HepG2 (cell line): ENCODE results near the gene SNED1. TPM values are rescaled to one million over a fixed set of nuclear protein-coding genes. Genes with fewer than 3 reads are reported as not detected.

Source experiments
- ATM ChIP-seq: fragments of 450-650 bp; IDR thresholded peaks from 2 replicates; pipeline ENCODE4 v1.7.1; 2017; ENCODE audit warnings: mild to moderate bottlenecking, borderline replicate concordance
- BRCA1 ChIP-seq: sonication (generic); formaldehyde crosslinking; IDR thresholded peaks from 2 replicates; pipeline ENCODE4 v1.4.0; 2020; ENCODE audit warnings: missing genetic modification reagents
- HHEX ChIP-seq: IDR thresholded peaks from 2 replicates; pipeline ENCODE4 v1.6.1; 2016; ENCODE audit warnings: control low read depth
- HNRNPLL ChIP-seq: fragments of 200-400 bp; formaldehyde crosslinking; IDR thresholded peaks from 2 replicates; pipeline ENCODE4 v1.6.1; 2017; ENCODE audit warnings: mild to moderate bottlenecking, low read depth, low read length; ENCODE audit not compliant: poor library complexity, severe bottlenecking
- IRF2 ChIP-seq: IDR thresholded peaks from 2 replicates; pipeline ENCODE4 v1.6.1; 2018; ENCODE audit warnings: missing genetic modification reagents, missing compliant biosample characterization
- JARID2 ChIP-seq: sonication (generic); formaldehyde crosslinking; IDR thresholded peaks from 2 replicates; pipeline ENCODE4 v1.8.1; 2023; ENCODE audit warnings: missing genetic modification reagents, inconsistent platforms; ENCODE audit not compliant: insufficient replicate concordance
- KDM5A ChIP-seq: fragments of 200-600 bp; sonication (generic); IDR thresholded peaks from 2 replicates; pipeline ENCODE4 v1.7.0; 2018; ENCODE audit warnings: antibody characterized with exemption, mild to moderate bottlenecking, low read length, borderline replicate concordance
- MIER2 ChIP-seq: IDR thresholded peaks from 2 replicates; pipeline ENCODE4 v1.6.1; 2016; ENCODE audit warnings: missing biosample characterization, missing genetic modification reagents
- MXI1 ChIP-seq: IDR thresholded peaks from 3 replicates; pipeline ENCODE4 v1.6.1; 2012; ENCODE audit warnings: low read depth, low read length, inconsistent platforms, borderline replicate concordance
- MZF1 ChIP-seq: sonication (generic); formaldehyde crosslinking; IDR thresholded peaks from 2 replicates; pipeline ENCODE4 v1.8.1; 2023; ENCODE audit warnings: mild to moderate bottlenecking, missing genetic modification reagents, borderline replicate concordance
- NKX3-1 ChIP-seq: sonication (generic); formaldehyde crosslinking; IDR thresholded peaks from 2 replicates; pipeline ENCODE4 v1.5.0; 2020; ENCODE audit warnings: missing genetic modification reagents
- PHF8 ChIP-seq: sonication (generic); formaldehyde crosslinking; IDR thresholded peaks from 2 replicates; pipeline ENCODE4 v1.5.0; 2020; ENCODE audit warnings: missing genetic modification reagents
- REL ChIP-seq: sonication (generic); formaldehyde crosslinking; conservative IDR thresholded peaks from 2 replicates; pipeline ENCODE4 v1.8.0; 2022; ENCODE audit warnings: mild to moderate bottlenecking, missing genetic modification reagents, moderate library complexity
- REXO4 ChIP-seq: sonication (generic); formaldehyde crosslinking; IDR thresholded peaks from 2 replicates; pipeline ENCODE4 v1.8.0; 2022; ENCODE audit warnings: missing genetic modification reagents, mild to moderate bottlenecking, borderline replicate concordance
- SNAI1 ChIP-seq: sonication (generic); formaldehyde crosslinking; IDR thresholded peaks from 2 replicates; pipeline ENCODE4 v1.5.0; 2020; ENCODE audit warnings: mild to moderate bottlenecking, missing genetic modification reagents, borderline replicate concordance
- SSRP1 ChIP-seq: IDR thresholded peaks from 2 replicates; pipeline ENCODE4 v1.6.1; 2016; ENCODE audit warnings: control low read depth
- TEAD2 ChIP-seq: sonication (generic); formaldehyde crosslinking; IDR thresholded peaks from 2 replicates; pipeline ENCODE4 v1.9.0; 2021; ENCODE audit warnings: missing genetic modification reagents
- YEATS2 ChIP-seq: sonication (generic); formaldehyde crosslinking; IDR thresholded peaks from 2 replicates; pipeline ENCODE4 v1.4.0; 2020; ENCODE audit warnings: missing genetic modification reagents, borderline replicate concordance
- ZBTB7A ChIP-seq: sonication (generic); formaldehyde crosslinking; IDR thresholded peaks from 2 replicates; pipeline ENCODE4 v1.8.0; 2022; ENCODE audit warnings: mild to moderate bottlenecking, missing genetic modification reagents
- ZFY ChIP-seq: sonication (generic); formaldehyde crosslinking; IDR thresholded peaks from 2 replicates; pipeline ENCODE4 v1.4.0; 2020; ENCODE audit warnings: missing genetic modification reagents
- ZNF136 ChIP-seq: sonication (generic); formaldehyde crosslinking; IDR thresholded peaks from 2 replicates; pipeline ENCODE4 v1.8.1; 2022; ENCODE audit warnings: low read depth, mild to moderate bottlenecking, moderate library complexity, missing genetic modification reagents
- ZNF292 ChIP-seq: sonication (generic); formaldehyde crosslinking; IDR thresholded peaks from 2 replicates; pipeline ENCODE4 v1.8.1; 2022; ENCODE audit warnings: mild to moderate bottlenecking, low read depth, missing genetic modification reagents, borderline replicate concordance
- ZNF33B ChIP-seq: sonication (generic); formaldehyde crosslinking; IDR thresholded peaks from 2 replicates; pipeline ENCODE4 v1.5.1; 2020; ENCODE audit warnings: mild to moderate bottlenecking, missing genetic modification reagents
- ZNF558 ChIP-seq: sonication (generic); formaldehyde crosslinking; IDR thresholded peaks from 2 replicates; pipeline ENCODE4 v1.9.0; 2022; ENCODE audit warnings: mild to moderate bottlenecking, missing genetic modification reagents, borderline replicate concordance
- ZNF781 ChIP-seq: sonication (generic); formaldehyde crosslinking; IDR thresholded peaks from 2 replicates; pipeline ENCODE4 v1.5.1; 2020; ENCODE audit warnings: borderline replicate concordance, mild to moderate bottlenecking, missing genetic modification reagents; ENCODE audit errors: not compliant biosample characterization
- ZSCAN22 ChIP-seq: sonication (generic); formaldehyde crosslinking; IDR thresholded peaks from 2 replicates; pipeline ENCODE4 v1.4.0; 2020; ENCODE audit warnings: mild to moderate bottlenecking, missing genetic modification reagents
- polyA plus RNA-seq, 8 experiments: library from polyadenylated mRNA; depleted of rRNA in 3 of 8; stranded (reverse) in 7 of 8; unstranded in 1 of 8; fragments of >200 nt; fragmentation: Illumina TruSeq in 4 of 8; extraction: Trizol in 4 of 8; gene quantifications; 2 replicates each; pipeline versions ENCODE4 v1.2.1 to v1.2.3, GENCODE V29; 2011 to 2016; ENCODE audit warnings: low read depth in 4 of 8, missing spikeins in 1 of 8, mixed read lengths in 1 of 8; ENCODE audit not compliant: insufficient read depth in 1 of 8
- total RNA-seq, 5 experiments: library from RNA; depleted of rRNA; stranded (reverse); fragments of >200 nt; fragmentation: Illumina TruSeq; extraction: Trizol; gene quantifications; 2 replicates each; pipeline ENCODE4 v1.2.3, GENCODE V29; 2016; ENCODE audit warnings: low read depth in 1 of 5
- TF ChIP-seq, protein P1 (sequence below): sonication (generic); formaldehyde crosslinking; IDR thresholded peaks from 2 replicates; pipeline ENCODE4 v1.5.1; 2020; ENCODE audit warnings: missing genetic modification reagents, mild to moderate bottlenecking, borderline replicate concordance
- TF ChIP-seq, protein P2 (sequence below): sonication (generic); formaldehyde crosslinking; IDR thresholded peaks from 2 replicates; pipeline ENCODE4 v1.5.1; 2020; ENCODE audit warnings: mild to moderate bottlenecking, moderate library complexity, missing genetic modification reagents
- TF ChIP-seq, protein P3 (sequence below): sonication (generic); formaldehyde crosslinking; IDR thresholded peaks from 2 replicates; pipeline ENCODE4 v1.4.0; 2020; ENCODE audit warnings: mild to moderate bottlenecking, missing genetic modification reagents

SNED1 gene
- total and polyA plus RNA-seq, 2 of the 13 experiments (the other 11 are each of a cell fraction or from before 2014, with no cell fraction given): 0.15 to 0.65 TPM

DNA sequence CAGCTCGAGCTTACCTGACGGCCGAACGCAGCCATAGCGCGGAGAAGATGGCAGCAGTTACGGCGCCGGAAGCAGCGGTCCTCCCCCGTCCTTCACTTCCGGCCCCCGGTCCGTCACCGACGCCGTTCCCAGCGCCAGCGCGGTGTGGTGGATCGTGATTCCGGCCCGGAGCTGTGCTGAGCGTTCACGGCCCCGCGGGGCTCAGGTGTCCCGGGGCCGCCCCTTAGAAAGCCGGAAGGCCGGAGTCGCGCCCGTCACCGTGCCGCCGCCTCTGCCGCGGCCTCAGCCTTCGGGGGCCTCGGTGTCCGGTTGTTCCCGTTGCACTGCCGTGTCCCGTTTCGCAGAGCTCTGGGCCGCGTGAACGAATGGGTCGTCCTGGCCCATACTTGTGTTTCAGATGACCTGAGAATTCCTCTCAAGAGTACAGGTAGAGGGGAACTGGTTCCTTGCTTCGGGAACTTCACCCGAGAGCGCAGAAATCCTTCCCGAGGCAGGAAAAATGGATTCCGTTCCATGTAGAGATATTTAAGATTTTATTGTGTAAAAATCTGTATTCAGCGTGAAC lies 103.9 kb downstream of the SNED1 start, which contains the start of gene MTERF4 (continued):
- TF ChIP-seq, protein P1, sequence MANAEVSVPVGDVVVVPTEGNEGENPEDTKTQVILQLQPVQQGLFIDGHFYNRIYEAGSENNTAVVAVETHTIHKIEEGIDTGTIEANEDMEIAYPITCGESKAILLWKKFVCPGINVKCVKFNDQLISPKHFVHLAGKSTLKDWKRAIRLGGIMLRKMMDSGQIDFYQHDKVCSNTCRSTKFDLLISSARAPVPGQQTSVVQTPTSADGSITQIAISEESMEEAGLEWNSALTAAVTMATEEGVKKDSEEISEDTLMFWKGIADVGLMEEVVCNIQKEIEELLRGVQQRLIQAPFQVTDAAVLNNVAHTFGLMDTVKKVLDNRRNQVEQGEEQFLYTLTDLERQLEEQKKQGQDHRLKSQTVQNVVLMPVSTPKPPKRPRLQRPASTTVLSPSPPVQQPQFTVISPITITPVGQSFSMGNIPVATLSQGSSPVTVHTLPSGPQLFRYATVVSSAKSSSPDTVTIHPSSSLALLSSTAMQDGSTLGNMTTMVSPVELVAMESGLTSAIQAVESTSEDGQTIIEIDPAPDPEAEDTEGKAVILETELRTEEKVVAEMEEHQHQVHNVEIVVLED (CRISPR knock-in tag): peak; percentile 94
- TF ChIP-seq MXI1: peak; percentile 92; the same call in 2 of the 3 replicates
- TF ChIP-seq ZFY (CRISPR knock-in tag): peak; percentile 98
- TF ChIP-seq IRF2 (CRISPR knock-in tag): peak; percentile 99
- peak; percentile 61; the same call in 1 of the 2 replicates for TF ChIP-seq BRCA1 (CRISPR knock-in tag)
- peak; percentile 88; the same call in 1 of the 2 replicates for TF ChIP-seq SNAI1 (CRISPR knock-in tag)
- peak; percentile 89; the same call in 1 of the 2 replicates for TF ChIP-seq ZNF292 (CRISPR knock-in tag)
- TF ChIP-seq, protein P2, sequence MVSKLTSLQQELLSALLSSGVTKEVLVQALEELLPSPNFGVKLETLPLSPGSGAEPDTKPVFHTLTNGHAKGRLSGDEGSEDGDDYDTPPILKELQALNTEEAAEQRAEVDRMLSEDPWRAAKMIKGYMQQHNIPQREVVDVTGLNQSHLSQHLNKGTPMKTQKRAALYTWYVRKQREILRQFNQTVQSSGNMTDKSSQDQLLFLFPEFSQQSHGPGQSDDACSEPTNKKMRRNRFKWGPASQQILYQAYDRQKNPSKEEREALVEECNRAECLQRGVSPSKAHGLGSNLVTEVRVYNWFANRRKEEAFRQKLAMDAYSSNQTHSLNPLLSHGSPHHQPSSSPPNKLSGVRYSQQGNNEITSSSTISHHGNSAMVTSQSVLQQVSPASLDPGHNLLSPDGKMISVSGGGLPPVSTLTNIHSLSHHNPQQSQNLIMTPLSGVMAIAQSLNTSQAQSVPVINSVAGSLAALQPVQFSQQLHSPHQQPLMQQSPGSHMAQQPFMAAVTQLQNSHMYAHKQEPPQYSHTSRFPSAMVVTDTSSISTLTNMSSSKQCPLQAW (CRISPR knock-in tag): peak; percentile 98
- TF ChIP-seq REL (CRISPR knock-in tag): peak; percentile 89; the same call in 1 of the 2 replicates
- no peak; the same call in 1 of the 2 replicates for TF ChIP-seq TEAD2 (CRISPR knock-in tag)
- TF ChIP-seq YEATS2 (CRISPR knock-in tag): peak; percentile 100
- peak; percentile 97 for TF ChIP-seq NKX3-1 (CRISPR knock-in tag)
- peak; percentile 97 for TF ChIP-seq SSRP1 (CRISPR knock-in tag)
- no peak; the same call in 1 of the 2 replicates for TF ChIP-seq ZNF558 (CRISPR knock-in tag)
- no peak for TF ChIP-seq ATM
- TF ChIP-seq MIER2: peak; percentile 90
- TF ChIP-seq PHF8 (CRISPR knock-in tag): peak; percentile 99
- peak; percentile 97 for TF ChIP-seq KDM5A
- TF ChIP-seq ZSCAN22 (CRISPR knock-in tag): peak; percentile 76; the same call in 1 of the 2 replicates
- TF ChIP-seq ZNF136 (CRISPR knock-in tag): peak; percentile 99
- TF ChIP-seq HNRNPLL: peak; percentile 82
- peak; percentile 98 for TF ChIP-seq ZNF33B (CRISPR knock-in tag)
- peak; percentile 97 for TF ChIP-seq JARID2 (CRISPR knock-in tag)
- TF ChIP-seq, protein P3, sequence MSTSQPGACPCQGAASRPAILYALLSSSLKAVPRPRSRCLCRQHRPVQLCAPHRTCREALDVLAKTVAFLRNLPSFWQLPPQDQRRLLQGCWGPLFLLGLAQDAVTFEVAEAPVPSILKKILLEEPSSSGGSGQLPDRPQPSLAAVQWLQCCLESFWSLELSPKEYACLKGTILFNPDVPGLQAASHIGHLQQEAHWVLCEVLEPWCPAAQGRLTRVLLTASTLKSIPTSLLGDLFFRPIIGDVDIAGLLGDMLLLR (CRISPR knock-in tag): peak; percentile 98
- TF ChIP-seq REXO4 (CRISPR knock-in tag): no peak
- peak; percentile 96; the same call in 1 of the 2 replicates for TF ChIP-seq MZF1
- TF ChIP-seq HHEX (CRISPR knock-in tag): peak; percentile 78
- no peak; the same call in none of the 2 replicates for TF ChIP-seq ZBTB7A
- peak; percentile 99 for TF ChIP-seq ZNF781 (CRISPR knock-in tag)
